GM19372 (cell line): Measurements from ENCODE around the gene IGSF9B.
"Not testable (repeated sequence)": the region's sequence is repeated elsewhere in the genome, so short reads cannot be mapped to it uniquely, and the experiment has no call there.

Experiments used
- ATAC-seq: cut with Tn5 transposase; IDR thresholded peaks from one replicate; pipeline ENCODE4 v1.9.1; 2021; ENCODE audit warnings: mild to moderate bottlenecking, low read depth, moderate library complexity; ENCODE audit not compliant: unreplicated experiment

The IGSF9B gene, protein sequence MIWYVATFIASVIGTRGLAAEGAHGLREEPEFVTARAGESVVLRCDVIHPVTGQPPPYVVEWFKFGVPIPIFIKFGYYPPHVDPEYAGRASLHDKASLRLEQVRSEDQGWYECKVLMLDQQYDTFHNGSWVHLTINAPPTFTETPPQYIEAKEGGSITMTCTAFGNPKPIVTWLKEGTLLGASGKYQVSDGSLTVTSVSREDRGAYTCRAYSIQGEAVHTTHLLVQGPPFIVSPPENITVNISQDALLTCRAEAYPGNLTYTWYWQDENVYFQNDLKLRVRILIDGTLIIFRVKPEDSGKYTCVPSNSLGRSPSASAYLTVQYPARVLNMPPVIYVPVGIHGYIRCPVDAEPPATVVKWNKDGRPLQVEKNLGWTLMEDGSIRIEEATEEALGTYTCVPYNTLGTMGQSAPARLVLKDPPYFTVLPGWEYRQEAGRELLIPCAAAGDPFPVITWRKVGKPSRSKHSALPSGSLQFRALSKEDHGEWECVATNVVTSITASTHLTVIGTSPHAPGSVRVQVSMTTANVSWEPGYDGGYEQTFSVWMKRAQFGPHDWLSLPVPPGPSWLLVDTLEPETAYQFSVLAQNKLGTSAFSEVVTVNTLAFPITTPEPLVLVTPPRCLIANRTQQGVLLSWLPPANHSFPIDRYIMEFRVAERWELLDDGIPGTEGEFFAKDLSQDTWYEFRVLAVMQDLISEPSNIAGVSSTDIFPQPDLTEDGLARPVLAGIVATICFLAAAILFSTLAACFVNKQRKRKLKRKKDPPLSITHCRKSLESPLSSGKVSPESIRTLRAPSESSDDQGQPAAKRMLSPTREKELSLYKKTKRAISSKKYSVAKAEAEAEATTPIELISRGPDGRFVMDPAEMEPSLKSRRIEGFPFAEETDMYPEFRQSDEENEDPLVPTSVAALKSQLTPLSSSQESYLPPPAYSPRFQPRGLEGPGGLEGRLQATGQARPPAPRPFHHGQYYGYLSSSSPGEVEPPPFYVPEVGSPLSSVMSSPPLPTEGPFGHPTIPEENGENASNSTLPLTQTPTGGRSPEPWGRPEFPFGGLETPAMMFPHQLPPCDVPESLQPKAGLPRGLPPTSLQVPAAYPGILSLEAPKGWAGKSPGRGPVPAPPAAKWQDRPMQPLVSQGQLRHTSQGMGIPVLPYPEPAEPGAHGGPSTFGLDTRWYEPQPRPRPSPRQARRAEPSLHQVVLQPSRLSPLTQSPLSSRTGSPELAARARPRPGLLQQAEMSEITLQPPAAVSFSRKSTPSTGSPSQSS (N-terminal part only)

GRCh38 chr11:133956650-133957633, at the start of gene IGSF9B:
Gene IGSF9B (minus strand): TSS chr11:133956968. CDS start chr11:133956754, 214 bp downstream.
- ATAC-seq = peak; percentile 99

DNA sequence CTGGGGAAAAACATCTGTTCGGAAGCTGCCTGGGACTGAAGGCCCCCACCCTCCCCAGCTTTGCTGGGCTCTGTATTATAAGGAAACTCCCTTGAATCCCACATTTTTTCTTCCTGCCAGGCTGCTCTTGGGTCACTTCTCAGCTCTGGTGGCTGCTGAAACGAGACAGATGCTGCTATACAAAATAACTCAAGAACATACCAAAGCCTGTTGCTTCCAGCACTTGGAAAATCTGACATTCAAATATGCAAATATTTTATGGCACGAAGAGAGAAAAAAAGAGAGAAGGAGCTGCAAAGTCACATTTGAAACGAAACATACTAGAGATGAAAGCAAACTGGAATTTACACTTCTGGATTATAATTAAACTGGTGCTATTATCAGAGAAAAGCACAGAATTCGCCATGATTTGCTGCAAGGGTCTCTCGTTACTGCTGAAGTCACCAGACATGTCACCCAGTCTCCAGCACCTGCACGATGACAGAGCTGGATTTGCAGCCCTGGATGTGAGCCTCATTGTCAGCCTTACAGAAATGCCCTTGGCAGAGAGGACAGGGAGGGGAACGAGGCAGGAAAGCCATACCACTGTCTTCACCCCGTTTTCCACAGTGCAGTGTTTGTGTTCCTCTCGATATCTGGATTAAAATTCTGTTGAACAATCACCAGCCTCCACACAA, 47.9 kb upstream of the IGSF9B start:
- ATAC-seq = no peak

- no peak for ATAC-seq
Observed at GRCh38 chr11:134003792-134004495, 47.2 kb upstream of the IGSF9B start.

GRCh38 chr11:134002819-134003218, 46.1 kb upstream of the IGSF9B start:
- ATAC-seq = not testable (repeated sequence)

GRCh38 chr11:134002338-134002737, 45.6 kb upstream of the IGSF9B start:
- not testable (repeated sequence) for ATAC-seq

DNA sequence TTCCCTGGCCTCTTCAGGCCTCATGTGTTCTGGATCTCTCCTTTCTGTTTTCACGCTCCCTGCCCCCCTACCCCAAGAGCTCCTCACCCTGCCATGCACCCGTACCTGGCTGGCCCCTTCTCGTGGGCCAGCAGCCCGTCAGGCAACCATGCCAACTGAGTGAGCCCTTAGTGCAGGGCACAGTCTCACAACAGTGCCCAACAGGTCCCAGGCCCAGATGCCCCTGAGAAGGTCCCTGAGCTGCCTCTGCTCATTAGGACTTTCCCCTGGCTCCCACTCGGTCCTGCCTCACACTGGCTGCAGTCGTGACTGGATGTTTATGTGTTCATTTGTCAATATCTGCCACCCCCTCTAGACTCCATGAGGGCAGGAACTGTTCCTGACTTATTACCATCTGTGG, 44.8 kb upstream of the IGSF9B start:
- ATAC-seq = no peak

GRCh38 chr11:134001088-134001487, 44.3 kb upstream of the IGSF9B start:
- ATAC-seq = no peak

GRCh38 chr11:133999355-133999754, 42.6 kb upstream of the IGSF9B start:
- ATAC-seq = no peak

GRCh38 chr11:133997554-133997953, 40.8 kb upstream of the IGSF9B start:
- no peak for ATAC-seq

DNA sequence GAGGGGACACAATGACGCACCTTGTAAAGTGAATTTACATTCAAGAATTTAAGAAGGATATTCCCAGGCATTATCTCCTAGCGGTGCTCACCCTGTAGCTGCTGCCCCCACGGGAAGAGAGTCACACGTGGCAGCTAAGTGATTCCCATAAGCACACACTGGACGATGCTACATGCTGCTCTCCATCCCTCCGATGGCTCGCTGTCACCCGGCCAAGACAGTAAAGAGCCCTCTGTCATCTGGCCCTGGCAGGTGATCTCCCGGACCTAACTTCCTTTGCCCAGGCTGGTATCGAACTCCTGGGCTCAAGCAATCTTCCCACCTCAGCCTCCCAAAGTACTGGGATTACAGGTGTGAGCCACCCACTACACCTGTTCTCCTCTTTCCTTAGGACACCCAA, 39.9 kb upstream of the IGSF9B start:
- ATAC-seq = no peak

DNA sequence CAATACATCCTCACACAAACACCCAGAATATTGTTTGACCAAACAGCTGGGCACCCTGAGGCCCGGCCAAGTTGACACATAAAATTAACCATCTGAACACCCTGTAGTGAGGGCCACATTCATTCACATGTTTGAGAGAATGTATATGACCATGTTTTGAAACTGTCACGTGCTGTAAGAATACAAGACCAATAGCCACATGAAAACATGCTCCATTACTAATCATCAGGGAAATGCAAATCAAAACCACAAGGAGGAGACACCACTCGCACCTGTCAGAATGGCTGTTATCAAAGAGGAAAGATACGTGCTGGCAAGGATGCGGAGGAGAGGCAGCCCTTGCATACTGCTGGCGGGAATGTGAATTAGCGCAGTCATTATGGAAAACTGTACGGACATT, 38.3 kb upstream of the IGSF9B start:
- no peak for ATAC-seq

- no peak for ATAC-seq
Observed at GRCh38 chr11:133993921-133994320, 37.2 kb upstream of the IGSF9B start.

GRCh38 chr11:133993107-133993506, 36.3 kb upstream of the IGSF9B start:
- no peak for ATAC-seq

DNA sequence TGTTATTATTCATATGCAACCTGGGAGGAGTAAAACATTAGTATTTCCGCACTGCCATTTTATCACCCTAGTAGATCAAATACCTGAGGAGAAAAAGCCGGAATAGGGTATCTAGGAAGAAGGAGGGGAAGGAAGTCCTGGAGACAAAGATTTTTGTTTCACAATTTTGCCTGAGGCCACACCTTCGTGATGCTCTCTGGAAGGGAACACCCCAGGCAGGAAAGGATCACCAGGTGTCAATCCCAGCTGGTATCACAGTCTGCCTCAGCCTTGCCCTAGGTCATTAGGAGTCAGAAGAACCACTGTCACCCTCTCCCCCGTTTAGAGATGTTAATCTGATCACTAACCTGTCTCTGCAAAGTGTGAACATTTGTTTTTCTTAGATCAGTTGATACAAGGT, 35.4 kb upstream of the IGSF9B start:
- ATAC-seq = no peak

- no peak for ATAC-seq
Observed at GRCh38 chr11:133991101-133991500, 34.3 kb upstream of the IGSF9B start.

GRCh38 chr11:133990501-133990900, 33.7 kb upstream of the IGSF9B start:
- ATAC-seq = no peak

DNA sequence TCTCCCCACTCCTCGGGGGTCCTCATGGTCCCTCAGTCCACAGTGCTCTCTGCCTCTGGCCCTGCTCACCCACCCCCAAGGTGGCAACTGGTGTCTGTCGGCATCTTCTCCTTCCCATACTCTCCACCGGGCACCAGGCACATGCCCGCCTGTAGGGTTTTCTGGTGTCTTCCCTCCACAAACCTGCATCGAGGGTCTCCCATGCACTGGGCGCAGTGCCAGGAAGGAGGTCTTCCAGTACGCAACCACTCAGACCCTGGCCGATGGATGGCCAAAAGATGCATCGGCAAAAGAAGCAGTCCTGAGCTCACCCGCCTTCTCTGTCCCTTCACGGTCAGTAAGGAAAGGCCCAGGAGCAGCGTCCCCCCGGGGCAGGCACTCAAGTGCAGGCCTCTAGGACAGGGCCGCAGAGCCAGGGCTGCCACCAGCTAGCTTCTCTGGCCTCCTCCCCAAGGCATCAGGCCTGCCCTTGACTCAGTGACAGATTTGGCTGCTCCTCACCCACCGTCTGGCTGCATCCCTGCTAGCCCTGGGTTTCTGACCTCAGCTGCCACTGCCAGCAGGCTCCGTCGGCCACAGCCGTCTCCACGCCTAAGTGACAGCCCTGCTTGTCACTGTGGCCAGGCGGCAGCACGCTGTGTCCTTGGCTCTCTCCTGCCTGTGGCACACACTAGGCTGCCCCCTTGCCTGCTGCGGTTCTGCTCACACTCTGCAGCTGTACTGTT, 32.1 kb upstream of the IGSF9B start:
- no peak for ATAC-seq

GRCh38 chr11:133987171-133987570, 30.4 kb upstream of the IGSF9B start:
- ATAC-seq = no peak
